Kidney (tissue), 14 donors: ENCODE results near the gene KLF7. TPM values are rescaled to one million over a fixed set of nuclear protein-coding genes. Genes with fewer than 3 reads are reported as not detected.

Experiments used
- DNase-seq, 5 donors: peaks; one replicate each; pipeline ENCODE4 v3.0.0-alpha.2; 2013 to 2020
- FAIRE-seq: peaks from 2 replicates; lab custom pipeline; 2012; peaks lifted over from hg19 to GRCh38; lab: Jason Lieb, UNC
- H3K27ac ChIP-seq, 2 donors: one replicate each; pipeline ENCODE4 v1.7.0; 2013; ENCODE audit warnings: low read depth in 2 of 2, low read length in 2 of 2, inconsistent platforms in 1 of 2
- H3K27me3 ChIP-seq: one replicate; pipeline ENCODE4 v1.7.1; 2013; ENCODE audit warnings: low read length, inconsistent platforms; ENCODE audit not compliant: control insufficient read depth, insufficient read depth
- H3K36me3 ChIP-seq, 3 donors: one replicate each; pipeline versions ENCODE4 v1.7.0 to v1.7.1; 2013; ENCODE audit warnings: low read length in 3 of 3, control low read depth in 1 of 3, inconsistent platforms in 1 of 3; ENCODE audit not compliant: insufficient read depth in 3 of 3, control insufficient read depth in 2 of 3
- H3K4me1 ChIP-seq, 3 donors: one replicate each; pipeline versions ENCODE4 v1.7.0 to v1.7.1; 2013; ENCODE audit warnings: low read length in 3 of 3, inconsistent platforms in 1 of 3, low read depth in 1 of 3; ENCODE audit not compliant: control insufficient read depth in 2 of 3, insufficient read depth in 2 of 3
- H3K4me3 ChIP-seq, 3 donors: one replicate each; pipeline versions ENCODE4 v1.7.0 to v1.8.1; 2013; ENCODE audit warnings: low read length in 3 of 3, control low read depth in 1 of 3, inconsistent platforms in 1 of 3
- H3K9ac ChIP-seq, 3 donors: one replicate each; pipeline versions ENCODE4 v1.7.0 to v1.7.1; 2013; ENCODE audit warnings: low read length in 3 of 3, control low read depth in 1 of 3, inconsistent platforms in 1 of 3
- H3K9me3 ChIP-seq, 3 donors: one replicate each; pipeline versions ENCODE4 v1.7.0 to v1.7.1; 2013; ENCODE audit warnings: low read length in 3 of 3, control low read depth in 1 of 3, inconsistent platforms in 1 of 3; ENCODE audit not compliant: control insufficient read depth in 2 of 3, insufficient read depth in 1 of 3
- intact Hi-C: fragments of 100-400 bp; cut with DNase I; formaldehyde crosslinking; loops from one replicate; pipeline ENCODE4 v1.11.1; 2022
- polyA plus RNA-seq: library from polyadenylated mRNA; stranded (reverse); fragments of 350-450 nt; fragmentation: Illumina TruSeq; extraction: RNeasy Lipid Tissue Mini Kit (QIAGEN cat#74804); gene quantifications from one replicate; pipeline ENCODE4 v1.2.3, GENCODE V29; 2014; ENCODE audit warnings: low read depth, low replicate concordance; ENCODE audit not compliant: insufficient read depth
- total RNA-seq: library from RNA; stranded (reverse); fragmentation: NEBNext Ultra II Directional; extraction: Animal tissue kit (Norgen Biotek cat#: 25700); gene quantifications from one replicate; pipeline ENCODE4 v1.2.1, GENCODE V29; 2021
- TF ChIP-seq, protein P1 (sequence below): IDR thresholded peaks from 3 replicates; pipeline ENCODE4 v1.5.1; 2012; ENCODE audit warnings: mild to moderate bottlenecking, moderate library complexity, borderline replicate concordance; ENCODE audit not compliant: insufficient read depth; ENCODE audit errors: extremely low read depth
- donor health status: control.
- donor health status: control.
- donor health status: control.
- donor health status: control.
- donor health status: control.
- donor health status: DM: yes; HTN: yes; CAD: no.
- donor health status: Normal renal cell carcinoma (clear cell type).

Gene KLF7
- total and polyA plus RNA-seq, 2 donors from 2014 or later, result 2.9 to 61.5 TPM

- Histone ChIP-seq H3K27me3 (no peaks in the 10 kb centered on the region), H3K9ac (no peak overlapping the region), H3K27ac (no peak overlapping the region), H3K4me1 (peaks cover 8 to 16% (median 10%) of the 10 kb centered on the region in 3 donors), H3K9me3 (no peaks in the 10 kb centered on the region), H3K4me3 (no peak overlapping the region), H3K36me3 (no peaks in the 10 kb centered on the region)
- intact Hi-C loops, result no loop called here
- DNase-seq (peak in 1 of 5 donors; percentile 60), FAIRE-seq (no peak)
- TF ChIP-seq, protein P1, sequence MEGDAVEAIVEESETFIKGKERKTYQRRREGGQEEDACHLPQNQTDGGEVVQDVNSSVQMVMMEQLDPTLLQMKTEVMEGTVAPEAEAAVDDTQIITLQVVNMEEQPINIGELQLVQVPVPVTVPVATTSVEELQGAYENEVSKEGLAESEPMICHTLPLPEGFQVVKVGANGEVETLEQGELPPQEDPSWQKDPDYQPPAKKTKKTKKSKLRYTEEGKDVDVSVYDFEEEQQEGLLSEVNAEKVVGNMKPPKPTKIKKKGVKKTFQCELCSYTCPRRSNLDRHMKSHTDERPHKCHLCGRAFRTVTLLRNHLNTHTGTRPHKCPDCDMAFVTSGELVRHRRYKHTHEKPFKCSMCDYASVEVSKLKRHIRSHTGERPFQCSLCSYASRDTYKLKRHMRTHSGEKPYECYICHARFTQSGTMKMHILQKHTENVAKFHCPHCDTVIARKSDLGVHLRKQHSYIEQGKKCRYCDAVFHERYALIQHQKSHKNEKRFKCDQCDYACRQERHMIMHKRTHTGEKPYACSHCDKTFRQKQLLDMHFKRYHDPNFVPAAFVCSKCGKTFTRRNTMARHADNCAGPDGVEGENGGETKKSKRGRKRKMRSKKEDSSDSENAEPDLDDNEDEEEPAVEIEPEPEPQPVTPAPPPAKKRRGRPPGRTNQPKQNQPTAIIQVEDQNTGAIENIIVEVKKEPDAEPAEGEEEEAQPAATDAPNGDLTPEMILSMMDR, result no peak
Observed at GRCh38 chr2:207160115-207160514, 5.6 kb downstream of the KLF7 start.

- no peaks in the 10 kb centered on the region for H3K36me3 ChIP-seq
- DNase-seq, result no peak
- H3K9ac ChIP-seq, result no peak overlapping the region
- no peaks in the 10 kb centered on the region for H3K9me3 ChIP-seq
- no peak overlapping the region for H3K27ac ChIP-seq
- H3K27me3 ChIP-seq, result no peaks in the 10 kb centered on the region
- TF ChIP-seq, protein P1, result no peak
- peaks cover 8 to 24% (median 14%) of the 10 kb centered on the region in 3 donors for H3K4me1 ChIP-seq
- no peak for FAIRE-seq
- intact Hi-C loops, result no loop called here
- H3K4me3 ChIP-seq, result no peak overlapping the region
Observed at GRCh38 chr2:207159002-207159401, 6.7 kb downstream of the KLF7 start.

DNA sequence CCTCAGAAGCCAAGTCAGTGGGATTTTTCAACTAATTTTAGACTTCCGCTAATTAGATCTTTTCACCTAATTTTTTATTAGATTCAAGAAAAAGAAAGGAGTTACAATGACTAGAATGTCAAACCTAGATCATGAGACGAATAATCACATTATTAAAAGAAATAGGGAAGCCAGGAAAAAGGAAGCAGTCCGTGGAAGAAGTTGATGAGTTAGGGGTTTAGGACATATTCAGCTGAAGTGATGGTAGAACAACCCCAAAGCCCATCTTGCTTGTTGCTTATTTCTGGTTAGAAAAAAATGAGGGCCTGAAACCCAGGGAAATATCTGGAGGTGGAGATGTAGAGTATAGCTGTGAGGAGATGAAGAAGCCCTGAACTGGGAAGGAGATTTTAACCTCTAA lies 8.0 kb downstream of the KLF7 start:
- peaks cover 12 to 27% (median 14%) of the 10 kb centered on the region in 3 donors for H3K4me1 ChIP-seq
- intact Hi-C loops, result no loop called here

More for the DNA sequence above, 8.0 kb downstream of the KLF7 start:
- DNase-seq, result no peak
- Histone ChIP-seq H3K9me3 (no peaks in the 10 kb centered on the region), H3K4me3 (no peak overlapping the region), H3K9ac (no peak overlapping the region), H3K36me3 (no peaks in the 10 kb centered on the region), H3K27ac (peak overlapping the region in 1 of 2 donors; percentile 18), H3K27me3 (no peaks in the 10 kb centered on the region)
- no peak for FAIRE-seq
- TF ChIP-seq, protein P1, result no peak
